NCI-H748 (cell line): ENCODE results near the gene SLC18B1.
A peak's percentile ranks its signal among the peaks of the same experiment; 100 is the strongest.

ENCODE experiments used
- DNase-seq: peaks from one replicate; lab custom pipeline; 2025; ENCODE audit not compliant: unreplicated experiment; lab: John Stamatoyannopoulos, UW

The SLC18B1 gene

DNA sequence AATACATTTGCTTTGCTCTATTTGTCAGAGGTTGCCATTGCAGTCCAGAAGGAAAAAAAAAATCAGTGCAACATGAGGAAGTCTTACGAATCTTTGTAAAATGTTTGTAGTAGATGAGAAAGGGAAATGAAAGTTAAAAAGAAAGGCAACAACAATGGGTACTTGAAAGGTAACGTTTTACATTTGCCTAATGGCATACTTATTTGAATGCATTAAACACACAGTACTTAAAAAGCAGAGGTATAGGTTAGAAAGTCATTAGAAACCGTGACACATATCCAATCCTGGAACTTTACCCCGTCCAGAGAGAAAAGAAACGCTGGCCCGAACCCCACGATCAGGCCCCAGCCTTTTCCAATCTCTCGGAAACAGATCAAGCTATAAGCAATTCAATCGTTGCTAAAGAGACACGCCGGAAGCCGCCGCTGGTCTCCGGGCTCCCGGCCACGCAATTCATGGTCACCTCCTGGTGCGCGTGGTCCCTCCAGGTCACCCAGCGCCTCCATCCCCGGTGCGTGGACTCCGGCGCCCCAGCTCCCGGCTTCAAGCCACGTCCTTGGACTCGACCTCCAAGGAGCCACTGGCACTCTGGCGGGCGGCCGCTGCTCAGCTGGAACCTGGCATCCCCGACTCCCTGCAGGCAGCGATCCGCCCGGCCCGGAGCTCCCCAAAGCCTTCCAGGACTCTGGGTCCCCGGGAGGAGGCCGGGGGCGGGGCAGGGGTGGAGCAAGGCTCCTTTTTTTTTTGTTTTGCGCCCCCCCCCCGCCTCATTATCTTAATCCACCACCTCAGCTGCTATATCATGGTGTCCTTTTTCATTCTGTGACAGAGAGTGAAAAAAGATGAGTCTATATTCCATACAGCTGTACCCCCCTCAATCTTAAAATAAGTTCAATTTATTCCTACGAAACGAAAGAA is at the start of gene SLC18B1:
SLC18B1 (minus strand) TSS at position 687 of the 918 bp plus-strand sequence; CDS start at position 506, 181 bp downstream.
- peak; percentile 84 for DNase-seq

DNA sequence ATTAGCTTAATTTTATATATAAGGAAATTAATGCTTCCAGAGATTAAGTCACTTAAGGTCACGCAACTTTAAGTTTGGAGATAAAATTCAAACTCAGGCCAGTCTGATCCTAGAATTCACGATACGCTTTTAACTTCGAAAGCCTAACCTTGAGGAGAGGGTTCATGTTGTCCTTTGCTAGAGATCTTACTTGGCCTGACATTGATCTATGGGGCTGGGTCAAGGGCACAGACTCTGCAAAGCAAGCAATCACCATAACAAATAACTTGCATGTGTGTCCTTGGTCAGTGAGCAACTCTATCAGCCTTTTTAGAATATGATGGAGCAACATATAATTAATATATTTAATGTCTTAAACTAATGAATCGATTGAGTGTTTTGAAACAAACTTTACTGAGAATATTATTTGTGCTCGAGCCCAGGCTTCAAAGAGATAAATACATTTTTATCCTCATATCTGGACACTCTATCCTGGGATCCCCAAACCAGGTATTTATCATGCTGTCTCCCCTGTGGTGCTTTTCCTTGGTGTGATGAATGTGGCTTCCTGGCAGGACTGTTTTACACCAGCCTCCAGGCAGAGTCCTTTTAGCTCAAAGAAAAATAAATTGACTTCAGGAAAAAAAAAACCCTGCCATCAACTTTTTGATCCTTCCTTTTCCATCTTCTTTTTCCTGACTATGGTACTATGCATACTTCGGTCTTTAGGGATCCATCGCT is 45.0 kb upstream of the SLC18B1 start:
- DNase-seq = no peak

DNA sequence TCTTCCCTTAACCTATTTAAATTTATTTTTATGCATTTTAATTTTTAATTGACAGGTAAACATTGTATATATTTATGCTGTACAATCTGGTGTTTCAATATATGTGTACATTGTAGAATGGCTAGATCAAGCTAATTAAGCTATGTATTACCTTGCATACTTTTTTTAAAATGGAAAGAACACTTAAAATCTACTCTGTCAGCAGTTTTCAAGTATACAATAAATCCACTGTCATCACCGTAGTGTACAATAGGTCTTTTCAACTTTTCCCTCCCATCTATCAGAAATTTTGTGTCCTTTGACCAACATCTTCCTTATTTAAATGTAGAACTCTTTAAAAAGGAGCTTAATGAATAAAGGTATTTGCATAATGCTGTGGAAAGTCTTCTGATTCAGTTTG is 43.5 kb upstream of the SLC18B1 start:
- no peak for DNase-seq

DNA sequence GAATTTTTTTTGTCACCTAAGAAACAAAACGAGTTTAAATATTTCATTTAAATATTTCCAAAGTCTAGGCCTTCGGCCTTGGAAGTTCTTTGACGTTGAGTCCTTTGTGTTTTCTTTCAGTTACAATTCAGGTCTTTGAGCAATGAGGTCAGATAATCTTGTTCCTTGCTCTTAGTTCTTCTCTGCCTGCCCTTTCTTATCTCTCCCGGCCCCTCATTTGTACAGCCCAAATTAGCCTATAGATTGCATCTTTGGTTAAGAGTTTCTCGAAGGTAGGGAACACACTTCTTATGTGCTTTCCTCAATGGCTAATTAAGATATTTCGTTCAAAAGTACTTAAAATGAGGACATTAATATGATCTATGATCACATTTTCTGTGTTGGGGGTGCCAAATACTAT is 34.5 kb upstream of the SLC18B1 start:
- no peak for DNase-seq

DNA sequence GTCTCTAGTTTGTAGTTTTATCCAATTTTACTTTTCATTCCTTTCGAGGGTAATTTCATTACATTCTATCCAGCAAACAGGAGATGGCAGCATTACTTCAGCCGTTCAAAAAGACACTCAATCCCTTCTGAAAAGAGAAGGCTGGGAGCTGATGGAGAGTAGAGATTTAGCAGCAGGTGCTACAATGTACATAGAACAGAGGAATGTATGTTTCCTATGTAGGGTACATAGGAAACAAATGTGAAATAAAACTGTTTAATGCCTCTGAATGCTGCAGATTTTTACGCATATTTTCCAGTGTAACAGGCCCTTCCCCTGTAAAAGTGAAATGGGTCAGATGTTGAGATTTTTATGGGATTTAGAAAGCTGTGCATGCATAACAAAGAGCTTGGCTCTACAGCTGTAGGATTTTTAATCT is 31.9 kb upstream of the SLC18B1 start:
- DNase-seq = peak; percentile 73

DNA sequence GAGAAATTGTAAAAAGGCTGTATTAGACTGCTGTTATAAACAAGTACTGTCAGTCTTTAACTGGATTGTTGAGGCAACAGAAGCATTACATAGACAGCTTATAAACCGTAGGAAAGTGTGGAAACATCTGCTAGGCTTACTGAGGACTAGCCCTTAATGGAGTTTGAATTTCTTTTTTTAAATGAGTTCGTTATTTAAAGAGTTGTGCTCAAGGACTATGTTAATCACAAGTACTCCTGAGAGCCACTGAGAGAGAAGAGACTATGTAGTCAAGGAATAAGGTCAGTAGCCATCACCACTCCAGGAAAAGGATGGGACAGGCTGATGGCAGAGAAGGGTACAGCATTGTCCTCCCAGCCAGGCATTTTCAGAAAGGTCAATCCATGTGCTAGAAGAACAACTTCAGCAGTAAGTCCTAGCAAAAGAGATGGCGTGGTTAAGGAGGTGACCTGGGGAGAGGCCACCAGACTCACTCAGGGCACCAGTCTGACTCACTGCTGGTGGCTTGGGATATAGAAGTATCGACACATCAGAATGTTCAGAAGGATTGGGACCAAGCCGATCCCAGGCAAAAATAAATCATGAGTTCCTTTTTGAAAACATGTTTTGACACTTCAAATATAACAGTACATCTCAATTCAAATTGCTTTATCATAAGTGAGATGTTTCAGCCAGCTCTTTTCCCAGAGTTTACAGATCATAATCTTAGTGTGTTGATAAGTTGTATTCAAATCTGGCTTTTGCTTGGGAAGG is 22.4 kb upstream of the SLC18B1 start:
- no peak for DNase-seq

DNA sequence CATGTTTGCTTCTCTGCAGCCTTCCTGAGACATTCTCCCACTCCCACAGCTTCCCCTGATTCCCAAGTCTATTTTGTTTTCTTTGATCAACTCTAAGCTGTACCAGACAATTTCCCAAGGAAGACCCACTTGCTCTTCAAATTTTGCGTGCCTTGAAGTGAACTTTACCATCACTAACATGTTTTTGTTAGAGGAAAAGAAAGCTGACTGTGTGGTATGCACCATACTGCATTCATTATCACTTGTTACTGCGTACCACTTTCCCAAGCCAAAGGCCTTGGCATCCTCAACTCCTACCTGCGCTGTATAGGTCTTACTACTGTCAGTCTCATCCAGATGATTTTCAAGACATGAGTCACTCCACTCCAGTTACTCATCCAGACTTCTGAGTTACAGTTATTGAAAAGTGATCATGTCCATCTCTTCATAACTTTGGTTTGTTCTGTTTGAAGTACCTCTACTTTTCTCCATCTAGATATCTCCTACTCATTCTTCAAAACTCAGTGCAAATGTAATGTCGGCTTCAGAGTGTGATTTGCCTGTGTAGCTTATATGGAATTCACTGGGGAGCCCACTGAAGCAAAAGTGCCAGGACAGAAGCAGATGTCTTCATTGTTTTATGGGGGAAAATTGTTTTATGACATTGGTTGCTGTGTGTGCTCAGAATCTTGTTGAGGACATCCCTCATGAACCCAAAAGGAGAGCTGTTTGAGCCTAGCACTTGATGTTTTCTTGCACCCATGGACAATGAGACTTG is 21.1 kb upstream of the SLC18B1 start:
- no peak for DNase-seq

DNA sequence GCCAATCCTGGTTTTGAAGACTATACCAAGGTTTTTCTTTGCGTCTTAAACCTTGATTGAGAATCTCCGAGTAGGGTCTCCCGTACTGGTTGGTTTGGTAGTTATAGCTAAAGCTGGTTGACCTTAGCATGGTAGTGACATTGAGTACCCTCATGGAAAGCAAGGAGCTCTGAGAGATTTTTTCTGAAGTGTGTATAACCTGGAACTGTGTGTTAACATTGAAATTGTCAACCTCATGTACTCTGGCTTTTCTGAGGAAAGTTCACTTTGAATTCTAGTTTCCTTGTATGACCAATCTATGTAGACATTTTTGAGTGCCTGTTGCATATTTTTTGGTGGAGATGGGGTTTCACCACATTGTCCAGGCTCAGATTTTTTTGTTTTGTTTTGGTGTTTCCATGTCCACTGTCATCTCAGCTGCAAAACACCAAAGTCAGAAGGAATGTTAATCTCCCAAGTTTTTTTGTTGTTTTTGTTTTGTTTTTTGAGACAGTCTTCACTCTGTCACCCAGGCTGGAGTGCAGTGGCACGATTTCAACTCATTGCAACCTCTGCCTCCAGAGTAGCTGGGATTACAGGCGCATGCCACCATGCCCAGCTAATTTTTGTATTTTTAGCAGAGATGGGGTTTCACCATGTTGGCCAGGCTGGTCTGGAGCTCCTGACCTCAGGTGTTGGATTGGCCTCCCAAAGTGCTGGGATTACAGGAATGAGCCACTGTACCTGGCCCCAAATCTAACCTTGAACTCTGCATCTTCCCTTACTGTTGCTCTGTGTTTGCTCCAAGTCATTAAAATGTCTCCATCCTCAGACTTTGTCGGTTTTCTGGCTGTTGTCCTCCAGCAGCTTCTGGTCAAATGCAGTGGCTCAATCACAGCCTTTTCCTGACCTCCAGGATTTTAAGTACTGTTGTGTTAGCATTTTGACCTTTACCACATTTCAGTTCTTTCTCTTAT is 20.2 kb upstream of the SLC18B1 start:
- no peak for DNase-seq

DNA sequence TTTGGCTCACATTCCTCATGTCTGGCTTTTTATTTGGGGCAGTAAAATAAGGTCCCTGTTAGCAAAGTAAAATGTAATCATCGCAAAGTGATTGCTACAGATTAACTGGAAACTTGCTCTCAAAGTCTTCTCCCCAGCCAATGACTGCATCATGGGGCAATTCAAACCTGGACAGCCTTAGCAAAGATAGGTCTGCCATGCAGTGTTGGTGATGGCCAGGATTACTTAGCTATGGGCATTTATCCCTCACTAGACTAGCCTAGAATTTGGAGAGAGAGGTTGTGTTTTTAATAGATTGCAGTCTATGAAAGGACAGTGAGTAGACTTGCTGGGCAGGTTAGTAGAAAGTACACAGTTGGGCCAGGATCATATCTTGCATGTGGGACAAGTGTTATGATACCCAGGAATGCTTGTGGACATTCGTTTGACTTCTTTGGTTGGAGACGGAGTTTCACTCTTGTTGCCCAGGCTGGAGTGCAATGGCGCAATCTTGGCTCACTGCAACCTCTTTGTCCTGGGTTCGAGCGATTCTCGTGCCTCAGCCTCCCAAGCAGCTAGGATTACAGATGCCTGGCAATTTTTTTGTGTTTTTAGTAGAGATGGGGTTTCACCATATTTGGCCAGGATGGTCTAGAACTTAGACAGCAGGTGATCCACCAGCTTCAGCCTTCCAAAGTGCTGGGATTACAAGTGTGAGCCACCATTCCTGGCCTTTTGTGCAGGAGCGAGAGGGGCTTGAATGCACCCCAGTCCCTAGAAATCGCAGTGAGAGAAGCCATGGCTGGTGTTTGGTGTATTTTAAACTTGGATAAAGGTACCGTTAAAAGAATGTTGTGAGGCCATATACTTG is 19.3 kb upstream of the SLC18B1 start:
- DNase-seq = no peak

DNA sequence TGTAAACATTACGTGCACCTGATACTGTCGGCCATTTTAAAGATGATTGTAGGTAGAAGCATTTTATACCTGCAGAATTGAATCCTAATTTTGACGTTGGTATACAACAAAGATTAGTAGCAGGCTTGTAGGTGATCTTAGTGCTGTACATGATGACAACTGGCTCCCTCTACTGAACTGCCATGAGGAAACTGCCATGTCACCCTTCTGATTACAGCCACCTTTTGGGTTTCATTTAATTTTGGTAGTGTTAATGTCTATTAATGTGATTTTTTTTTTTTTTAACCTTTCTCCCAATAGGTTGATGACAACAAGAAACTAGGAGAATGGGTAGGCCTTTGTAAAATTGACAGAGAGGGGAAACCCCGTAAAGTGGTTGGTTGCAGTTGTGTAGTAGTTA is 18.2 kb upstream of the SLC18B1 start:
- DNase-seq = no peak

DNA sequence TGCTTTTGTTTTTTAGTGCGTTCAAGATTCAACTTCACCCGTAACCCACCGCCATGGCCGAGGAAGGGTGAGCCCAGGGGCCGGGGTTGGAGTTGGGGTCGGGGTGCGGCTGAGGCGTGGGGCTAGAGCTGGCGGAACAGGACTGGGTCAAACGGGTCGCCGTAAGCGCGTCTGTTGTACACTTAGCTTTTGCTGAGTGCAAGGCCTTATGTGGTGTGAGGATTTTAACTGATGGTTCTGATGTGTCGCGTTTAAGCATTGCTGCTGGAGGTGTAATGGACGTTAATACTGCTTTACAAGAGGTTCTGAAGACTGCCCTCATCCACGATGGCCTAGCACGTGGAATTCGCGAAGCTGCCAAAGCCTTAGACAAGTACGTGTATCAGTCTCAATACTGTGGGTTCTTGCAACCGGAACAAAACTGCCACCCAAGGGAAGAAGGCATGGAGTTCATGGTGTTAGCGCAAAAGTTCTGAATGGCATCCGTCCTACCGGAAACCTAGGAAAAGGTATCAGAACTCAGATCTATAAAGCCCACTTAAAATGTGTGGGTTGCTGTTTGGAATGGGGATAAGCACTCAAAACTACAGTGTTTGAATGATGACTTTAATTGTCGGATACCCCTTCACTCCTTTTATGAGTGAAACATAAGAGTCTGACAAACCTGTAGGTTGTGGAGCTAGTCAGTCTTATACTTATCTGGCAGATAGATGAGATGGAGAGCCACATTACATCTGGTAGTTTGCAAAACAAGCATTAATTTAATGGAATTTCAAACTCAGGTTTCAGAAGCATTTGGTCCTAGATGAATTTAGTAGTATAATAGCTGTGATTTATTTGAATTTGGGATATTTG is 16.5 kb upstream of the SLC18B1 start:
- peak; percentile 39 for DNase-seq

DNA sequence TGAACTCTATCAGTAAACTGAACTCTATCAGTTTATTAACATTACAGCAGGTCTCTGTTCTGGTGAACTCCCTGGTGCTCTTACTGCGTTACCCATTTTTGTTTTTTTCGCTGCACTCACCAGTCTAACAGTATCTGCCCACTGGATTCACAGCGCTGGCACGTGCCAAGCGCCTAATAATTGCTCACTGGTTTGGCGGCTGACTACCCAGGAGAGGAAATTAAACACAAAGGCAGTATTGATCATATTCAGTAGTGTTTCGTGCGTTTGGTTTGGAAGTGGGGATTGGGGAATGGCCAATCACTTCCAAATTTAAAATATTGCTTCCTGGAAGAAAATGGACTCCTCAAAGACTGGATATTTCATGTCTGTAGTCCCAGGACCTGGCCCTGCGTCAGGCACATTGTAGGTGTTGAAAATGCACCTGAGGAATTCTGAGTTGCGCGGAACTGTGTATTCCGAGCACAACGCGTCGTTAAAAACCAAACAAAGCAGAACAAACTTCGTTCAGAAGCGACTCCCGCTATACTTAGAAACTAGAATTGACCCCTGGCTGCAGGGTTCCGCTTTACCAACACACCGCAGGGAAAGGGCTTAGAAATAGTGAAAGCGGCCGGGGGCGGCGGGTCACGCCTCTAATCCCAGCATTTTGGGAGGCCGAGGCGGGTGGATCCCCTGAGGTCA is 14.9 kb upstream of the SLC18B1 start:
- peak; percentile 70 for DNase-seq

DNA sequence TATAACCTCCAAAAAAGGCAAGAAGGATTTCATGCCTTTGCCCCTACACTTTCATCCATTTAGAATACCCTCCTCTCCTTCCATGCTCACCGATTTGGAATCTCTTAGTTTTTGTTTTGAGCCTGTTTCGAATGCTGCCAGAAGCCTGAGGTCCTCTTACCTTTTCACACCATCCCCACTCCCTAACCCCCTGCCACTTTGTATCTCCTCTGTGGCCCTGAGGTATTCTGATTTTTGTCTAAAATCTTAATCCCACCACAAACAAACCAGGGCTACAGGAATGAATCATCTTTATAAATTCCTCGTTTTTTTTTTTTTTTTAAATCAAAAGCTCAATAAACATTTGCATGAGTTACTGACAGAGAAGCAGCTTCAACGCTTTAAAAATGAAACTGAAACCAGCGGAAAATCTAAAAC is 14.3 kb upstream of the SLC18B1 start:
- peak; percentile 31 for DNase-seq

DNA sequence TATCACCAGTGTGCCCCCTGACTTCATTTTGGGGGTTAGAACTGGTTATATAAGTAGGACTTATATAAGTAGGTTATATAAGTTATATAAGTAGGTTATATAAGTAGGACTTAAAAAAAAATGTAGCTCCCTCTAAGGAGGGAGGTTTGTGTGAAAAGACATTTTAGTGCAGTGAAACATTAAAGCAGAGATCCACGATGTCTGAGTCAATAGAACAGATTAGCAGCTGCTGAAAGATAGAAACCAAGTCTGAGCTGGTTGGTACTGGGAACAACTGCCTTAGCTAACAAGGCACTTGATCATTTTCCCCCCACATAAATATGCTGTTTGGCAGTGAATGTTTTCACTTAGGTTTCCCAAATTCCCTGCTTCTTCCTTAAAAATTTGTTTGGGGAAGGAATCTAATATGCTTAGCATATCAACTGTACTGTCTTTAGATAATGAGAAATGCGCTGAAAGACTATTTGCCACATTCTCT is 13.9 kb upstream of the SLC18B1 start:
- peak; percentile 14 for DNase-seq

DNA sequence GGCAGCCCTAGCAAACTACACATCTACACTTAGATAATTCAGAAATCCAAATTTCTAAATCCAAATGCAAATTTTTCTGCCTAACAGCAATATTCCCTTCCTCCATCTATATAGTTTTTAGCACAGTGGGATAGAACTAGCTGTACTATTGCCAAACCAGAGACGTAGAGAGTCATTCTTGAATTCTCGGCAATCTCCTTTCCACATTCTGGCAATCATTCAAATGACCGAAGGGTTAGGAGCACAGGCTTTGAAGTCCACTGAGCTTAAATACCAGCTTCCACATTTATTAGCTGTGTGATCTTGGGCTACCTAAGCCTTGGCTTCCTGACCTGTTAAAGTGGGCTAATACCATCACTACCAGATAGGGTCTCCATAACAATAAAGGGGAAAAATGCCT is 12.8 kb upstream of the SLC18B1 start:
- DNase-seq = no peak

DNA sequence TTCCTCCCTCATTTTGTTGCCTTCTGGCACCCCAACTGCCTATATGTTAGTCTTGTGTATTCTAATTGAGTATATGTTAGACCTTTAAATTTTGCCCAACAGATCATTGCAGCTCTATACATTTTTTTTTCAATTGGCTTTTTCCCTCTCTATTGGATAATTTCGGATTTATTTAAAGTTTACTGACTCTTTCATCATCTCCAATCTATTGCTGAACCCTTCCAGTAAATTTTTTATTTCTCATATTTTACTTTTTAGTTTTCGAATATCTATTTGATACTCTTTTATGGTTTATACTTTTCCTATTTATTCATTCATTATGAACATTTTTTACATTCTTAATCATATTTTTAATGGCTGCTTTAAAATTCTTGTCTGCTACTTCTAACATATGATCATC is 7.1 kb upstream of the SLC18B1 start:
- DNase-seq = no peak

DNA sequence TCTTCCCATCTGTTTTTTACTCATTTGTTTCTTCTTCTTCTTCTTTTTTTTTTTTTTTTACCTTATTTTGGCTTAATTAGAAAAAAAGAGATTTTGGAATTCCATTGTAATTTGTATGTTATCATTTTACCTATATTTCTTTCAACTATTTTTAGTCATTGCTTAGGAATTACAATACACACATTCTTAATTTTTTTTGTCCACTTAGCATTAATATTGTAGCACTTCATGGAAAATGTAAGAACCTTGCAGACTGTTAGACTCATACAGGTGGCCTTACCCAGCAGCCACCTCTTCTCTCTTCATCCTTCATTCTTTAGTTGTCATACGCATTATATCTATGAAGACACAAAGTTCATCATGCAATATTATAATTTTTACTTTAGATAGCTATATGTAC is 5.8 kb upstream of the SLC18B1 start:
- DNase-seq = no peak
